Measurements from ENCODE around the gene LRP1.

LRP1 gene

GRCh38 chr12:57190821-57191220 is 62.5 kb downstream of the LRP1 start:
- no peaks in the 10 kb centered on the region for H3K27me3 Mint-ChIP-seq
- H3K4me3 Mint-ChIP-seq = no peak overlapping the region

GRCh38 chr12:57191410-57191809 is 63.1 kb downstream of the LRP1 start:
- no peak overlapping the region for H3K27ac Mint-ChIP-seq
- no peaks in the 10 kb centered on the region for H3K4me1 Mint-ChIP-seq
- no peak for ATAC-seq
- no peaks in the 10 kb centered on the region for H3K27me3 Mint-ChIP-seq
- H3K36me3 Mint-ChIP-seq = no peaks in the 10 kb centered on the region
- no peak overlapping the region for H3K4me3 Mint-ChIP-seq
- no peaks in the 10 kb centered on the region for H3K9me3 Mint-ChIP-seq

More at GRCh38 chr12:57190821-57191220, 62.5 kb downstream of the LRP1 start:
- ATAC-seq = no peak
- H3K4me1 Mint-ChIP-seq = no peaks in the 10 kb centered on the region
- no peak overlapping the region for H3K27ac Mint-ChIP-seq
- no peaks in the 10 kb centered on the region for H3K36me3 Mint-ChIP-seq
- H3K9me3 Mint-ChIP-seq = no peaks in the 10 kb centered on the region

GRCh38 chr12:57192920-57193319 is 64.6 kb downstream of the LRP1 start:
- ATAC-seq = no peak
- no peak overlapping the region for H3K27ac Mint-ChIP-seq
- H3K4me3 Mint-ChIP-seq = no peak overlapping the region
- H3K36me3 Mint-ChIP-seq = no peaks in the 10 kb centered on the region
- no peaks in the 10 kb centered on the region for H3K9me3 Mint-ChIP-seq
- no peaks in the 10 kb centered on the region for H3K4me1 Mint-ChIP-seq
- H3K27me3 Mint-ChIP-seq = no peaks in the 10 kb centered on the region

- no peak overlapping the region for H3K27ac Mint-ChIP-seq
- no peak overlapping the region for H3K4me3 Mint-ChIP-seq
- ATAC-seq = no peak
- H3K4me1 Mint-ChIP-seq = no peaks in the 10 kb centered on the region
- no peaks in the 10 kb centered on the region for H3K9me3 Mint-ChIP-seq
- no peaks in the 10 kb centered on the region for H3K27me3 Mint-ChIP-seq
- H3K36me3 Mint-ChIP-seq = no peaks in the 10 kb centered on the region
Observed at GRCh38 chr12:57193706-57194245, 65.5 kb downstream of the LRP1 start.

GRCh38 chr12:57194253-57194652 is 66.0 kb downstream of the LRP1 start:
- Mint-ChIP-seq H3K27me3 (no peaks in the 10 kb centered on the region), H3K9me3 (no peaks in the 10 kb centered on the region), H3K36me3 (no peaks in the 10 kb centered on the region), H3K4me3 (no peak overlapping the region), H3K4me1 (no peaks in the 10 kb centered on the region), H3K27ac (no peak overlapping the region)
- no peak for ATAC-seq

GRCh38 chr12:57195186-57195585 is 66.9 kb downstream of the LRP1 start:
- no peak for ATAC-seq
- no peaks in the 10 kb centered on the region for H3K9me3 Mint-ChIP-seq
- H3K4me3 Mint-ChIP-seq = no peak overlapping the region
- no peaks in the 10 kb centered on the region for H3K27me3 Mint-ChIP-seq
- H3K36me3 Mint-ChIP-seq = no peaks in the 10 kb centered on the region
- no peaks in the 10 kb centered on the region for H3K4me1 Mint-ChIP-seq
- no peak overlapping the region for H3K27ac Mint-ChIP-seq

- no peak overlapping the region for H3K27ac Mint-ChIP-seq
- H3K4me1 Mint-ChIP-seq = no peaks in the 10 kb centered on the region
- no peaks in the 10 kb centered on the region for H3K9me3 Mint-ChIP-seq
- no peak overlapping the region for H3K4me3 Mint-ChIP-seq
- no peaks in the 10 kb centered on the region for H3K36me3 Mint-ChIP-seq
- H3K27me3 Mint-ChIP-seq = no peaks in the 10 kb centered on the region
- no peak for ATAC-seq
Observed at GRCh38 chr12:57195611-57196371, 67.5 kb downstream of the LRP1 start.

GRCh38 chr12:57196439-57196838 is 68.2 kb downstream of the LRP1 start:
- no peak overlapping the region for H3K4me3 Mint-ChIP-seq
- ATAC-seq = no peak
- no peaks in the 10 kb centered on the region for H3K27me3 Mint-ChIP-seq
- H3K4me1 Mint-ChIP-seq = no peaks in the 10 kb centered on the region
- no peaks in the 10 kb centered on the region for H3K9me3 Mint-ChIP-seq
- H3K36me3 Mint-ChIP-seq = no peaks in the 10 kb centered on the region
- H3K27ac Mint-ChIP-seq = no peak overlapping the region

GRCh38 chr12:57196956-57197355 is 68.7 kb downstream of the LRP1 start:
- H3K4me3 Mint-ChIP-seq = no peak overlapping the region
- no peaks in the 10 kb centered on the region for H3K4me1 Mint-ChIP-seq
- H3K27ac Mint-ChIP-seq = no peak overlapping the region
- H3K36me3 Mint-ChIP-seq = no peaks in the 10 kb centered on the region
- ATAC-seq = no peak
- no peaks in the 10 kb centered on the region for H3K9me3 Mint-ChIP-seq
- H3K27me3 Mint-ChIP-seq = no peaks in the 10 kb centered on the region

- H3K9me3 Mint-ChIP-seq = no peaks in the 10 kb centered on the region
- no peak overlapping the region for H3K27ac Mint-ChIP-seq
- no peak overlapping the region for H3K4me3 Mint-ChIP-seq
- no peaks in the 10 kb centered on the region for H3K36me3 Mint-ChIP-seq
- H3K4me1 Mint-ChIP-seq = no peaks in the 10 kb centered on the region
- no peak for ATAC-seq
- H3K27me3 Mint-ChIP-seq = no peaks in the 10 kb centered on the region
Observed at GRCh38 chr12:57198329-57198728, 70.0 kb downstream of the LRP1 start.

GRCh38 chr12:57199191-57199590 is 70.9 kb downstream of the LRP1 start:
- Mint-ChIP-seq H3K4me1 (no peaks in the 10 kb centered on the region), H3K27ac (no peak overlapping the region), H3K4me3 (no peak overlapping the region), H3K36me3 (no peaks in the 10 kb centered on the region), H3K9me3 (no peaks in the 10 kb centered on the region), H3K27me3 (no peaks in the 10 kb centered on the region)
- ATAC-seq = no peak

- H3K27me3 Mint-ChIP-seq = no peaks in the 10 kb centered on the region
- no peaks in the 10 kb centered on the region for H3K4me1 Mint-ChIP-seq
- H3K4me3 Mint-ChIP-seq = no peak overlapping the region
- no peaks in the 10 kb centered on the region for H3K9me3 Mint-ChIP-seq
- no peak for ATAC-seq
- no peak overlapping the region for H3K27ac Mint-ChIP-seq
- H3K36me3 Mint-ChIP-seq = no peaks in the 10 kb centered on the region
Observed at GRCh38 chr12:57200497-57200896, 72.2 kb downstream of the LRP1 start.

GRCh38 chr12:57201219-57201618 is 72.9 kb downstream of the LRP1 start:
- H3K4me3 Mint-ChIP-seq = no peak overlapping the region
- H3K27ac Mint-ChIP-seq = no peak overlapping the region
- no peaks in the 10 kb centered on the region for H3K4me1 Mint-ChIP-seq
- no peak for ATAC-seq
- H3K36me3 Mint-ChIP-seq = no peaks in the 10 kb centered on the region
- H3K9me3 Mint-ChIP-seq = no peaks in the 10 kb centered on the region
- no peaks in the 10 kb centered on the region for H3K27me3 Mint-ChIP-seq

GRCh38 chr12:57201631-57202030 is 73.3 kb downstream of the LRP1 start:
- no peaks in the 10 kb centered on the region for H3K27me3 Mint-ChIP-seq
- H3K36me3 Mint-ChIP-seq = no peaks in the 10 kb centered on the region
- no peak overlapping the region for H3K4me3 Mint-ChIP-seq
- H3K27ac Mint-ChIP-seq = no peak overlapping the region
- no peaks in the 10 kb centered on the region for H3K4me1 Mint-ChIP-seq
- no peak for ATAC-seq
- no peaks in the 10 kb centered on the region for H3K9me3 Mint-ChIP-seq

- H3K27ac Mint-ChIP-seq = no peak overlapping the region
- H3K4me1 Mint-ChIP-seq = no peaks in the 10 kb centered on the region
- no peaks in the 10 kb centered on the region for H3K36me3 Mint-ChIP-seq
- no peaks in the 10 kb centered on the region for H3K27me3 Mint-ChIP-seq
- no peak for ATAC-seq
- H3K4me3 Mint-ChIP-seq = no peak overlapping the region
- H3K9me3 Mint-ChIP-seq = no peaks in the 10 kb centered on the region
Observed at GRCh38 chr12:57202321-57202720, 74.0 kb downstream of the LRP1 start.

- Mint-ChIP-seq H3K27ac (no peak overlapping the region), H3K4me3 (no peak overlapping the region), H3K27me3 (no peaks in the 10 kb centered on the region), H3K9me3 (no peaks in the 10 kb centered on the region), H3K4me1 (no peaks in the 10 kb centered on the region), H3K36me3 (no peaks in the 10 kb centered on the region)
- no peak for ATAC-seq
Observed at GRCh38 chr12:57203201-57203600, 74.9 kb downstream of the LRP1 start.
